Measurements from ENCODE around the gene DEFB108B. TPM values are rescaled to one million over a fixed set of nuclear protein-coding genes. Genes with fewer than 3 reads are reported as not detected.
"Not testable (repeated sequence)": the region's sequence is repeated elsewhere in the genome, so short reads cannot be mapped to it uniquely, and the experiment has no call there.

DEFB108B gene
- total RNA-seq, result not detected

GRCh38 chr11:71832811-71833210, at the start of gene DEFB108B:
Gene DEFB108B (plus strand): TSS chr11:71833200. CDS start chr11:71833200, 0 bp downstream.
- DNase-seq, result not testable (repeated sequence)

GRCh38 chr11:71786114-71786847, 46.7 kb upstream of the DEFB108B start:
- DNase-seq, result peak; percentile 92

GRCh38 chr11:71786848-71787097, 46.2 kb upstream of the DEFB108B start:
- DNase-seq, result peak; percentile 99

- DNase-seq, result peak; percentile 96
These were observed 45.7 kb upstream of the DEFB108B start for GRCh38 chr11:71787098-71787823.

- peak; percentile 21 for DNase-seq
These were observed 45.1 kb upstream of the DEFB108B start for GRCh38 chr11:71787824-71788454.

- DNase-seq, result not testable (repeated sequence)
These were observed 43.4 kb upstream of the DEFB108B start for GRCh38 chr11:71789444-71790196.

GRCh38 chr11:71791111-71791510, 41.9 kb upstream of the DEFB108B start:
- not testable (repeated sequence) for DNase-seq

- peak; percentile 21 for DNase-seq
These were observed 40.3 kb upstream of the DEFB108B start for GRCh38 chr11:71792621-71793235.

GRCh38 chr11:71794386-71795040, 38.5 kb upstream of the DEFB108B start:
- not testable (repeated sequence) for DNase-seq

GRCh38 chr11:71795236-71795635, 37.8 kb upstream of the DEFB108B start:
- DNase-seq, result not testable (repeated sequence)

- DNase-seq, result not testable (repeated sequence)
These were observed 37.0 kb upstream of the DEFB108B start for GRCh38 chr11:71796016-71796415.

GRCh38 chr11:71796781-71797180, 36.2 kb upstream of the DEFB108B start:
- not testable (repeated sequence) for DNase-seq

- peak; percentile 28 for DNase-seq
These were observed 33.4 kb upstream of the DEFB108B start for GRCh38 chr11:71799556-71800128.

- DNase-seq, result peak; percentile 79
These were observed 32.6 kb upstream of the DEFB108B start for GRCh38 chr11:71800335-71800953.

- DNase-seq, result not testable (repeated sequence)
These were observed 32.0 kb upstream of the DEFB108B start for GRCh38 chr11:71801026-71801425.

- DNase-seq, result not testable (repeated sequence)
These were observed 30.1 kb upstream of the DEFB108B start for GRCh38 chr11:71802874-71803273.

- not testable (repeated sequence) for DNase-seq
These were observed 28.6 kb upstream of the DEFB108B start for GRCh38 chr11:71804158-71804947.

- not testable (repeated sequence) for DNase-seq
These were observed 20.5 kb upstream of the DEFB108B start for GRCh38 chr11:71812529-71812928.

- DNase-seq, result peak; percentile 85
These were observed 19.3 kb upstream of the DEFB108B start for GRCh38 chr11:71813481-71814355.

All from tongue (tissue), 2 donors.